GM15510 (cell line): ENCODE data around the gene SUCO.

ENCODE experiments used
- POLR2A ChIP-seq: IDR thresholded peaks from 3 replicates; pipeline ENCODE4 v1.6.1; 2011; ENCODE audit warnings: borderline replicate concordance; ENCODE audit not compliant: insufficient read length; ENCODE audit errors: extremely low read depth

SUCO gene

GRCh38 chr1:172499636-172500141 lies 33.3 kb upstream of the SUCO start:
- TF ChIP-seq POLR2A, result no peak

- TF ChIP-seq POLR2A, result no peak
These were observed 32.7 kb upstream of the SUCO start for GRCh38 chr1:172500207-172500606.

- TF ChIP-seq POLR2A, result no peak
These were observed 25.2 kb upstream of the SUCO start for GRCh38 chr1:172507741-172508140.

- no peak for TF ChIP-seq POLR2A
These were observed 22.5 kb upstream of the SUCO start for GRCh38 chr1:172510479-172510878.

GRCh38 chr1:172512591-172512990 lies 20.4 kb upstream of the SUCO start:
- no peak for TF ChIP-seq POLR2A

GRCh38 chr1:172513479-172513878 lies 19.5 kb upstream of the SUCO start:
- TF ChIP-seq POLR2A, result no peak

- no peak for TF ChIP-seq POLR2A
These were observed 18.8 kb upstream of the SUCO start for GRCh38 chr1:172514108-172514507.

GRCh38 chr1:172515436-172515835 lies 17.5 kb upstream of the SUCO start:
- TF ChIP-seq POLR2A, result no peak

- TF ChIP-seq POLR2A, result no peak
These were observed 17.0 kb upstream of the SUCO start for GRCh38 chr1:172515927-172516326.

- TF ChIP-seq POLR2A, result no peak
These were observed 15.9 kb upstream of the SUCO start for GRCh38 chr1:172517081-172517480.

GRCh38 chr1:172517545-172517944 lies 15.4 kb upstream of the SUCO start:
- TF ChIP-seq POLR2A, result no peak

GRCh38 chr1:172529304-172529703 lies 3.6 kb upstream of the SUCO start:
- TF ChIP-seq POLR2A, result no peak

- no peak for TF ChIP-seq POLR2A
These were observed 3.0 kb upstream of the SUCO start for GRCh38 chr1:172530000-172530399.

- no peak for TF ChIP-seq POLR2A
These were observed 1.4 kb upstream of the SUCO start for GRCh38 chr1:172531412-172532182.

GRCh38 chr1:172532183-172532699 lies 709 bp upstream of the SUCO start:
- peak; percentile 65 for TF ChIP-seq POLR2A

GRCh38 chr1:172533513-172534151 lies 682 bp downstream of the SUCO start:
- no peak for TF ChIP-seq POLR2A
